CD4-positive, alpha-beta T cell treated with Interleukin-15 for 4 hours (primary cell): Measurements from ENCODE around the gene MAD1L1.

Experiments
- DNase-seq: peaks from one replicate; pipeline ENCODE4 v3.0.0-alpha.2; 2020; ENCODE audit warnings: low spot score

The MAD1L1 gene

GRCh38 chr7:2030475-2031450, 202.0 kb downstream of the MAD1L1 start:
- no peak for DNase-seq

- DNase-seq = no peak
These were observed 202.8 kb downstream of the MAD1L1 start for GRCh38 chr7:2029936-2030335.

- no peak for DNase-seq
These were observed 203.4 kb downstream of the MAD1L1 start for GRCh38 chr7:2029211-2029905.

GRCh38 chr7:2028733-2029132, 204.0 kb downstream of the MAD1L1 start:
- no peak for DNase-seq

- no peak for DNase-seq
These were observed 207.6 kb downstream of the MAD1L1 start for GRCh38 chr7:2025188-2025587.

- no peak for DNase-seq
These were observed 208.2 kb downstream of the MAD1L1 start for GRCh38 chr7:2024567-2024918.

GRCh38 chr7:2023877-2024566, 208.7 kb downstream of the MAD1L1 start:
- DNase-seq = no peak

GRCh38 chr7:2022737-2023250, 210.0 kb downstream of the MAD1L1 start:
- DNase-seq = no peak

- DNase-seq = no peak
These were observed 210.7 kb downstream of the MAD1L1 start for GRCh38 chr7:2022021-2022409.

GRCh38 chr7:2019711-2020511, 212.8 kb downstream of the MAD1L1 start:
- DNase-seq = peak; percentile 30

GRCh38 chr7:2019461-2019710, 213.4 kb downstream of the MAD1L1 start:
- DNase-seq = no peak

- no peak for DNase-seq
These were observed 213.9 kb downstream of the MAD1L1 start for GRCh38 chr7:2018569-2019460.

GRCh38 chr7:2017914-2018568, 214.7 kb downstream of the MAD1L1 start:
- DNase-seq = no peak

GRCh38 chr7:2017481-2017891, 215.3 kb downstream of the MAD1L1 start:
- no peak for DNase-seq

- DNase-seq = no peak
These were observed 215.8 kb downstream of the MAD1L1 start for GRCh38 chr7:2016761-2017480.

- DNase-seq = no peak
These were observed 216.6 kb downstream of the MAD1L1 start for GRCh38 chr7:2016021-2016631.

- no peak for DNase-seq
These were observed 217.4 kb downstream of the MAD1L1 start for GRCh38 chr7:2015251-2015871.

GRCh38 chr7:2014391-2015241, 218.1 kb downstream of the MAD1L1 start:
- no peak for DNase-seq
